Fibroblast of skin of left quadriceps (primary cell): Measurements from ENCODE around the gene IGIP.

Source experiments
- DNase-seq, 2 experiments: peaks; one replicate each; pipeline ENCODE4 v3.0.0-alpha.2; 2013; ENCODE audit warnings: low read depth in 2 of 2

The IGIP gene

GRCh38 chr5:140111011-140111858 lies 14.5 kb upstream of the IGIP start:
- DNase-seq = no peak

GRCh38 chr5:140111859-140112551 lies 13.7 kb upstream of the IGIP start:
- no peak for DNase-seq

- peak in 1 of 2 experiments; percentile 36 for DNase-seq
These were observed 13.0 kb upstream of the IGIP start for GRCh38 chr5:140112685-140113179.

DNA sequence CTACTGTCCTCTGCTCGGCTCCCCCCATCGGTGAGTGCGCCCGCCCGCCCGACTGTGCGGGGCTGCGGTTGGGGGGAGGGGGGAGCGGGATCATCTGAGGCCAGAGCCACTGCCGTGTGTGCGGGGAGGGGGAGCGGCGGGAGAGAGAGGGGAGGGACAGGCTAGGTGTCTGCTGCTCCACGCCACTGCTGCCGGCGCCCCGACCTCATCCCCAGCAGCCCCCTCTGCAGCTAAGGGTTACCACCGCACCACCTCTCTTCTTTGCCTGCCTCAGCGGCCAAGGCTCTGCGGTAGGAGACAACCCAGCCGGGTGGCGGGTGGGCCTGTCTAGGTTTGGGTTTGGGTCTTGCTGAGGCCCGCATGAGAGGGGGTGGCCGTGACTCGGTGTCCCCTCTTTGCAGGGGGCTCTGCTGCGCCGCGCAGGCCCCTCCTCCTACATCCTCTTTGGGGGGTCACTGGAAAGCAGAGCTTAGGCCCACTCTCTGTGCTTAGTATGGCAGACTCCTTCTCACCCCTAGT lies 12.5 kb upstream of the IGIP start:
- DNase-seq = no peak

- DNase-seq = peak; percentile 90 to 91
These were observed 12.0 kb upstream of the IGIP start, which contains the start of gene PURA for GRCh38 chr5:140113699-140114263. Gene PURA (plus strand): TSS chr5:140114109. CDS start chr5:140114182, 73 bp downstream.

GRCh38 chr5:140114341-140115185 lies 11.2 kb upstream of the IGIP start:
- DNase-seq = no peak

DNA sequence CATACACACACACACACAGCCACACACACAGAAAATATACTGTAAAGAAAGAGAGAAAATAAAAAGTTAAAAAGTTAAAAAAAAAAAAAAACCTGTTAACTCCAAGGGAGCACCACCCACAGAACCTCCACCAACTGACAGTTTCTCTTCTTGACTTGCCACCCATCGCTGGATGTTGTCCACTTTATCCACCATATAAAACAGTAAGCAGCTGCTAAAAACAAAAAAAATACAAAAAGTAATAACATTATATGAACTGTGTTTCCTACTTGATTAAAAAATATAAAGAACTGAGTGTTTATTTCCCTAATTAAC lies 10.6 kb upstream of the IGIP start:
- DNase-seq = no peak

DNA sequence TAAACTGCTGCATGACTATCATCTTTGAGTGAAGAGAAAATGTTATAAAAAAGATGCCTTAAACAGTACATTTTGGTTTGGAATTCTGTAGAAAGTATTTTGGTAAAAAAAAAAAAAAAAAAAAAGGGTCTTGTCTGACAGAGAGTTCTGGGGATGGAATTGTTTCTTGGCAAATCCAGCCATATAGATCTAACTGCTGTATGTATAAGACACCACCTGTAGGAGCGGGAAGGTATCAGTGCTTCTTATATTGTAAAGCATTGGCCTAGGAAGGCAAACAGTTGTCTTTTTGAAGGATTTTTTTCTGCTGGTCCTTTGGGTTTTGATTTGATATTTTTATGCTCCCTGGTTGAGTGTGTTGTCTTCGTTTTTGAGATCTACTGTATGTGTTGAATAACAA lies 9.0 kb upstream of the IGIP start:
- no peak for DNase-seq

GRCh38 chr5:140117523-140117922 lies 8.2 kb upstream of the IGIP start:
- no peak for DNase-seq

- no peak for DNase-seq
These were observed 7.3 kb upstream of the IGIP start for GRCh38 chr5:140118302-140118936.

- no peak for DNase-seq
These were observed 727 bp downstream of the IGIP start for GRCh38 chr5:140126315-140127012.

DNA sequence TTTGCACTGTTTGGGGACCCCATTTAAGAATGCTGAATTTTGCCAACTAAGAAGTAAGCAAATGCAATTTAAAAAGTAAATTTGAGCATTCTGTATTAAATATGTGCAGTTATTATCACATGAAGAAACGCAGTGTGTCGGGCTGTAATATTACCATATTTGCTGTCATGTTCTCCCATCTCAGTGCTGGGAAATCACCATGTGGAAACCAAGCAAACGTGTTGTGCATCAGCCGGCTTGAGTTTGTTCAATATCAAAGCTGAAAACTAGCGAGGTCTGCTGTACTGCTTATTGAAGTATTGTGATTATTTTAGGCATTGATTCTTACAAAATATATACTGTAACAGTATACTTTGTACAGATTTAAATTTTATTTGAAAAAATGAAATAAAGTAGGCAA lies 2.6 kb downstream of the IGIP start:
- DNase-seq = no peak

DNA sequence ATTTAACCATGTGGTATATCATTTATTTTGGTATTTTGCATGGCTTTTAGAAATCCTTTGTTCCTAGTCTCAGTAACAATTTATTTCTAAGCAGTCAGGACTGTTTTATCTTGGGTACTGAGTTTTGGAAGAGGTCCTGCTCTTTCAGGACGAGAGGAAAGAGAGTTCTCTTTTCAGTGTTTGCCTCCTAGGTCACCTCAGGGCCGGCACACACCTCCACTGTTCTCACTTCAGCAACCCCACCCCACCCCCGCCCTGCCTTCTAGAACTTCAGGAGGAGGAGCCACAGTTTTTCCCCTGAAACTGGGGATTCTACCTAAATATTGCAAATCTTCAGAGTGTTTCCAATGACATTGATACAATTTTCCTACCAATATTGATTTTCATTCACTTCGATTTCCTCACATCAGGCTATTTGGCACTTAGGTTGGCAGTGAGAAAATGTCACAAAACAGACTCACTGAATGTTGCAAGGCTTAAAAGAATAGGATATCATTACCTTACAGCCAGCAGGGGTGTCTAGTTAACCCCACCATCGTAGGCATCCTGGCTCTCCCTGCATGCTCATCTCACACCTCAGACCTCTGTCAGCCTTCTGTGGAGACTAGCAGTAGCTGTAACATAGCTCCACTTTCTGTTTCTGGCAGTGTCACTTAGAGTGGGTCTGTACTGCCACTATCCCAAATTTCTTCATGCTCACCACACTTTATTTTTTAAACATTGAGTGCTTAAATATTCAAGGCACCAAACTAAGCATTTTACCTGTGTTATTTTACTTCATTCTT lies 5.4 kb downstream of the IGIP start:
- no peak for DNase-seq

DNA sequence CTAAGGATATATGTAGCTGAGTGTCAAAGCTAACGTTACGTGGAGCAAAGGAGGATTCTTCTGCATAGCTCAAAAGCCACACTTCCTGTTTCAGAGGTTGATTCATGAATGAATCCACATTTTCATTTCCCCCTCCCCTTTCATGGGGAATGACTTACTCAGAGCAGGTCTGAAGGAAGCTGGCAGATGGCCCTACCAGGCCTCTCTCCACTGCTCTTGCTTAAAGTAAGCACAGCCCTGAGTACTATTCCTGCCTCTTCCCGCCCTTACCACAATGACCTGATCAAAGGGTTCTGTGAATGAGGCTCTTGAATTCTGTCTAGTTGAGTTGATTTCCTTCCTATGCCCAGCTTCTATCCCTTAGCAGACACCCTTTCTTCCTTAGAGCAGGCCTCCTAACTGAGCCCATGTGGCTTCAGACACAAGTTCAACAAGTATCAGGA lies 6.3 kb downstream of the IGIP start:
- peak; percentile 82 to 85 for DNase-seq

DNA sequence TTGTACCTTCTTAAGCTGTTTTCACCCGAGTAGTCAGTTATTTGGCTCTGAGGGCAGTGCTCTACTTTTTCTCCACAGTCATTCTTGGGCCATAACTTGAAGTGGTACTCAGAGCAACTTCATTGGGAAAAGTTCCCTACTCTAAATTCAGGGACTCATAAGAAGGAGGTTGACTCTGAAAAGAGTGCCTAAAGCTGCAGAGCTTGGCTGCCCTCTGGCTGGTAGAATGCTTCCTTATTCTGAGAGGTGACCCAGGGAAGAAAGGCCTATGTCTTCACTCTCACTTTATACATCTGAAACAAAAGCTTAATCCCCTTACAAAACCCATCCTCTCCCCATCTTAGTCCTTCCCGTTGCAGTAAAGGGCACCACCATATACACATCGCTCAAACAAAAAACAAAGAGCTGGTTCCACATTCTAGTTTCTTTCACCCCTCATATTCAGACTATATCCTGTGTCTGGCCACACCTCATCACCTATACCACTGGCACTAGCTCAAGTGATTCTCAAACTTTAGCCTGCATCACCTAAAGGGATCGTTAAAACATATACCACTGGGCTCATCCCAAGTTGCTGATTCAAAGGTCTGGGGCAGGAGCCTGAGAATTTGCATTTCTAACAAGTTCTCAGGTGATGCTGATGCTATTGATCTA lies 7.9 kb downstream of the IGIP start:
- DNase-seq = no peak

DNA sequence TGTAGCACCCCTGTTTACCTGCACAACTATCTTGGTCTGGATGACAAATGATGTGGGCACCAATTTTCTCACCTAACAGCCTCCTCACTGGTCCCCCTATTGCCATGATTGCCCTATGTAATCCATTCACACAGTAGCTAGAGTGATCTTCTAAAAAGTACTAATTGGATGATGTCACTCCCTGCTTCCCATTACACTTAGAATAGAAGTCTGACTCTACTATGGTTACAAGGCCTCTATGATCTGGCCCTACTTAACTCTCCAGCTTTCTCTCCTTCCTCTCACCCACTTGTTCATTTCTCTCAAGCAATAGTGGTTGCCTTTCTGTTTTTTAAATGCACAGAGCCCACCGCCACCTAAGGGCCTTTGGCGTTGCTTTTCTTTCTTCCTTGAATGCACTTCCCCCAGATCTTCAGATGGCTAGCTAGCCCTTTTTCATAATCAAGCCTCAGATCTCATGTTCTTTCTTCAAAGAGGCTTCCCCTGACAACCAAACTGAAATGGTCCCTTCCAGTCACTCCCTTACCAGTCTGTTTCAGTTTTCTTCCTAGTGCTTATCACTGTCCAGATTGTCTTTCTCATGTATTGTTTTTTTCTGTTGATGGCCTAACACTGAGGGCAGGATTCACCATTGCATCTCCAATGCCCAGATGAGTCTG lies 8.7 kb downstream of the IGIP start:
- DNase-seq = no peak

DNA sequence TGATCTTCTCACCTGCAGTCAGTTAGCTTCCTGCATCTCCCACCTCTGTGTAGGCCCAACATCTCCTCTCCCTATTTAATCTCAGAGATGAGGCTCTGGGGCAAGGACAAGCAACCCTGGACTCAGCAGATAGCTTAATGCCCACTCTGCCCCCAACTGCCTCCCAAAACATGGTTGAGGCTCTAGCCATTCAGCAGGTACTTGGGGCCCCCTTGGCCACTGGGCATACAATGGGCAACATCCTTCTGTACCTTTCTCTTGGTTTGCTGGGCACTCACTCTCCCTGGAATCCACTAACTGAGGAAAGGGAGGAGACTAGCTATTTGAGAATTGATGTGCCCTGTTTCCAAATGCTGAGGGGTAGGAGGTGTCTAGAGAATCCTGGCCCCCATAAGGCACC lies 9.4 kb downstream of the IGIP start:
- no peak for DNase-seq

DNA sequence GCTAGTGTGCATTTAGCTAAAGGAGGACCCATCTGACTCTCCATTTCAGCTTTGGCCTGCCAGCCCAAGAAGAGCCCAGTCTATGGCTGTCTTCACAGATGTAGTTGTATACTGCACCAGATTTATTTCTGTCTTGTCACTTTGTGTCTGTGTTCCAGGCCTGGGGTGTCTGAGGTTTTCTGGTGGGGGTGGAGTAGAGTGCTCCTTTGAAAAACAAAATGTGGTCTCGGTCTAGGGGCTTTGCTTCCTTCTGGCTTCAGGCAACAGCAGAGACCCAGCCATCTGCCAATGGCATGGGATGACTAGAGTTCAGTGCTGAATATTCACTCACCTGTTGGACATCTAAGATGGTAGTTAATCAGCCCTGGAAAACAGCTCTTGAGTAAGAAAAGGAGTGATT lies 10.9 kb downstream of the IGIP start:
- no peak for DNase-seq

DNA sequence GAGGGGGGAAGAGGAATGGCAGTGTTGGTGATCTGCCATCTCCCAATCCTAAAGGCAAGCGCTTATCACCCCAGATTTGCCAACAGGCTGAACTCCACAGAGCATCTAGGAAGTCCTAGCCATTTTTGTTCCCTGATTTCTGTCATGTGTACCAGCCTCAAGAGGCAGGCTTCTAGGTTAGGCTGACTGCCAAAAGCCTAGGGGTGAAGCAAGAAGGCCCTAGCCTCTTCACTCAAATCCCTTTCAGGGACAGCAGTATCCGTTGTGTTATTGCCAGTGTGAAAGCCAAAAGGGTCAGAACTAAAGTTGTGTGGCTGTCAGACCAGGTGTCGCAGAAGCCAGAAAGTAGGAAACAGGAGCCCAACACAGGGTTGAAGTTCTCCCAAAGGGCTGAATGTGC lies 14.7 kb downstream of the IGIP start:
- DNase-seq = no peak
